Activated CD4-positive, alpha-beta T cell treated with anti-CD3 and anti-CD28 coated beads, Interleukin-2, amount 50 U/mL, for 16 hours (primary cell): ENCODE results near the gene ATP2B2.
A peak's percentile ranks its signal among the peaks of the same experiment; 100 is the strongest.

Experiments used
- DNase-seq: peaks from one replicate; pipeline ENCODE4 v3.0.0-alpha.2; 2020

Gene ATP2B2

DNA sequence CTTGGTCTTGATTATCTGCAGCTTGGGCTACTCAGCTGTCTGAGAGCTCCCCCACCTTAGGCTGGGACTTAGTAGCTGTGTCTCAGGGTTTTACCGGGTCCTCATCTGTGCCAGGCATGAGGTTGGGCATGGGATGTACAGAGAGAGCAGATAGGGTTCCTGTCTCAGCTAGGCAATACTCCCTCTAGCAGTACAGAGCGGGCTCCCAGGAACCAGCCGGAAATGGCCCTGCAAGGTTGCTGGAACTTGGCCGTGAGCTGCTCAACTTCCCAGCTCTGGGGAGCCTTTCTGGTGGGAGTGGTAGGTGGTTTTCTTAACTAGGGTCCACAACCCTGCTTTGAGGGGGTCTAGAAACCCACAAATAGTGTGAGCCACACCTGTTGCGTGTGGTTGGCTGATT lies 58.3 kb downstream of the ATP2B2 start:
- no peak for DNase-seq

DNA sequence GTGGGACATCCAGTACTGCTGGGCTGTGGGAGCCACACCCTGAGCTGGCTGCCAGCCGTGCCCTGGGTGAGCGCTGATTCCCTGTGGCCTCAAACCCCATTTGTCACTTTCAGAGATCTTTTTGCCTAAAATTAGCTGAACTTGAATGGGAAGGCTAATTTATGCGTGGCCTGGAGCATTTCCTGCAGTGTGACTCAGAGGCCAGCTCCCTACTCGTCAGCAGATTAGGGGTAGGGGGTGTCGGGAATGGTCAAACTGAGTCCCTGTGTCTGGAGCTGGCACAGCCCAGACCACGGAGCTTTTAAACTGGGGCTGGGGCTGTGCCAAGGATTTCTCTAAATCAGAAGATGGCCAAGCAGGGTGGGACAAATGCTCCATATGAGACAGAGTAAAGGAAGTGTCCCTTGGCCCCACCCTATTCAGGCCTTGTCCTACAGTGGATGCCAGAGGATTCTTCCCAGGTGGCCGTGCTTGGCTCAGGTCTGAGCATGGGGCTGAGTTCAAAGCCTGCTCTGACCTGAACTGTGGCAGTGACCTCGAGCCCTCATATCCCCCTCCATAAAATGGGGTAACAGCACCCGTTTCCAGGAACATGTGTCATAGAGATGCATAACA lies 59.7 kb downstream of the ATP2B2 start:
- DNase-seq: no peak

DNA sequence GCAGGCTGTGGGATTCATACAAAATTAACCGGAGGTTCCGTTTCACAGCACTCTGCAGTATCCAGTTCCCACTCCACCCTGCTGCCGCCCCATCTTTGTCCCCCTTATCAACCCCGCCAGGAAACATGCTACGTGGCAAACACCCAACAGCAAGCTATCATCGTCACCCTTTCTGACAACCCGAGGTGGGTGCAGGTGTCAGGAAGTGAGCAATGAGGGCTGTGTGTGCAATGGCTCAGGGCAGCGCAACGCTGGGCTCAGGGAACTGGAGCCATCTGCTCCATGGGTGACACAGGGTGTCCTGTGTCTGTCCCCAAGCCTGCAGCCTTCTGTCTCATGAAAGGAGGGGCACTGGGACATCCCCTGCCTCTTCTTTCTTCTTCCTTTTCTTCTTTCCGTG lies 60.9 kb downstream of the ATP2B2 start:
- DNase-seq: no peak

DNA sequence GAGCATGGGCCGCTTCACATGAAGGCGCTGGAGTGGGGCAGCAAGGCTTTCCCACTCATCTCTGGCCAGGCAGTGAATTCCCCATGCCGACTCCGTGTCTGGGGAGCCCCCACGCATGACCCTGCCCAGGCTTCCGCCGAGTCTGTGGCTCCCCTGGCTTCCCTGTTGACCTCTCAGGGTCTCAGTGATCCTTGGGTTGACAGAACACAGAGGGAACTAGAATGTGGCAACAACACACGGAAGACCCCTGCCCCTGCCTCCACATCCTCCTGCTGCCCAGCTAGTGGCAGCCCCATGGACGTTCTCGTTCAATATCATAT lies 61.3 kb downstream of the ATP2B2 start:
- DNase-seq: no peak

DNA sequence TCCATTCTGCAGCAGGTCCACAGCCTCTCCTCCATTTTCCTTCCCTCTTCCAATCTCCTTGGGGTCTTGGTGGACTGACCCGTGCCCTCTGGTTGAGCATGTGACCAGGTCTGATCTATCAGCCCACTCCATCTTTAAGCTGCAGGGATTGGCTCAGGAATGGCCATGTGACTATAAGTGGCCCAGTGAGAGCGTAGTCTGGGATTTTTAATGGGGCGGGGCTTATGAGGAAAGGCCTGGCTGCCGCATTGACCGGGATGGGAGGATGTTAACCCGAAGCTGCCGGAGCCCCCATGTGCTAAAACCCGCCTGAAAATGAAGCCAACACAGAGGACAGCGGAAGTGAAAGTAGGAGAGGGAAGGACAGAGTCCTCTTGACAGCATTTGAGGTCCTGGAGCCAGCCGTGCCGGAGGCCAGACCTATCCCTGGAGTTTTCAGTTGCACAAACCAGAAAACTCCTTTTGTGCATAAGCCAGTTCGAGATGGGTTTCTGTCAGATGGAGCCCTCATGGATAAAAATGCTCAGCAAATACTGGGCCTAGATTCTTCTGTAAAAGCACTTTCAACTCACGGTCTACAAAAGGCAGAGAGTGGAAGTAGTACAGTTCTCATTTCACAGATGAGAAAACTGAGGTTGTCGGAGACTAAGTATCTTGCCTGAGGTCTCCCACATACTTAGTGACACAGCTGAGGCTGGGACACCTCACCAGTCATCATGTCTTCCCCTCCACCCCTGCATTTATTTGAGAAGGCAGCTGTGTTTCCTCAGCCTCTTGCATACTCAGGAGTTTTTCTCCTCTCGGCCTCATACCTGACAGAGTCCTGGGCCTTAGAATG lies 61.9 kb downstream of the ATP2B2 start:
- no peak for DNase-seq

DNA sequence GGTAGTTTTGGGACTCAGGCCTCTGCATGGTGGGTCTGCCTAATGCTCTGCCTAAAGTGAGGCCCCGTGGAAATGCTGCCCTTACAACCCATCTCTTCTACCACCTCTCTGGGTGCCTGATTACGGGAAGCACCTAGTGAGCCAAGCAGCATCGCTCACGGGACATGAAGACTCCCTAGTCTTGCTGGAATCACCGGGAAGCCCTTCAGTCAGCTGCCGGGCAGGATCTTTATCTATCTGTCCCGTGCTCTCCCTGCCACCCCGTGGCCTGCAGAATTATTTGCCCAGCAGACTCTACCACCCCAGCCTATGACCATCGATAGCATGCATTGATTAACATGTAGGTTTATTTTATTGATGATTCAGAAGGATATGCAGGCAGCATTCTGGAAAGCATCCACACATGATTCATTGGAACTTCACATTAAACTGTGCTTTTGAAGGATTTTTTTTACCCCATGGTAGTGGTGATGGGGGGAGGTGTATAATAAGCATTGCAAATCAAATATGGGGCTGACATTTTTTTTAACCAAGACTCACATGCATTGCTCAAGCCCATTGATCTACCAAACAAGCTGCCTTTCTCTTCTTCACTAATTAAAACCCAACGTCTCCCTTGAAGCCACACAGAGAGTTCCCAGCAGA lies 63.1 kb downstream of the ATP2B2 start:
- no peak for DNase-seq

DNA sequence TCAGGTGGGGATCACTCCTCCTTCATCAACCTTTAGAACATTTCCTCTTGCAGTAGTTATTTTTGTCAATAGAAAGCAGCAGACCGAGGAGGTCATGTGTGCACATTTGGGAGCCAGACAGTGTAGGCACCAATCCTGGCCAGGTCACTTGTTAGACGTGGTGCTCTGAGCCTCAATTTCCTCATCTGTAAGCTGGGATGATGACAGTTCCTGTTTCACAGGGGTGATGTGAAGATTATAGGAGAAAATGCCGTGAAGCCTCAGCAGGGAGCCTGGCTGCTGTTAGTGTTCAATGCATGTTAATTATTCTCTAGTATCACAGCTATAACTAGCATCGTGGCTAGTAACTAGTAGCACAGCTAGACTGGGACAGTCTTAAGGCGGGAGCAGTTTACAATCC lies 64.7 kb downstream of the ATP2B2 start:
- no peak for DNase-seq

DNA sequence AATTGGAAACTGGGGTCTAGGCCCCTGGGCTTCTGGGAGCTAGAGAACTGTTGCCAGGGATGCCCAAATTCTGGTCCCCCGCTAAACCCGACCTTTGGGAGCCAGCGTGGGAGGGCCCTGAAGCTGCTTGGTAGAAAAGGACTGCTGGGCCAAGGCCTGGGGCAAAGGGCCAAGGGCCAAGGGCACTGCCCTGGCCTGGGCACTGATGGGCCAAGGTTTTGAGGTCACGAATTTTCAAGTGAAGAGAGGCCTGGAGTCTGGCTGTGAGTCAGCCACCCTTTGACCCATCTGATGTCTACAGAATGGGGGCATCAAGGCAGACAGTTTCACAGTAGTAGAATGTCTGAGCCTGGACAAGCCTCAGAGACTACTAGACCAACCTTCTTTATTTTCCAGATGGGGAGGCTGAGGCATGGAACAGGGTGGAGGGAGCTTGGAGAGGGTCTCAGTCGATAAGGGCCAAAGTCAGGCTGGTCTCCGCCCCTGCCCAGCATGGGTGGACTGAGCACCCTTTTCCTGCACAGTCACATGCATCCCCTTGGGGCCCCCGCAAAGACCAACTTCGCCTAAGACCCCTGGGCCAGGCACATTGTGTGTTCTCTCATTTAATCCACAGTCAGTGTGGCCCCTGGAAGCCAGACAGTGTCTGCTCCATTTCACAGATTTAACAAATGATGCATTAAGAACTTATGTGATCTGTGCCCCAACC lies 66.3 kb downstream of the ATP2B2 start:
- DNase-seq: no peak

DNA sequence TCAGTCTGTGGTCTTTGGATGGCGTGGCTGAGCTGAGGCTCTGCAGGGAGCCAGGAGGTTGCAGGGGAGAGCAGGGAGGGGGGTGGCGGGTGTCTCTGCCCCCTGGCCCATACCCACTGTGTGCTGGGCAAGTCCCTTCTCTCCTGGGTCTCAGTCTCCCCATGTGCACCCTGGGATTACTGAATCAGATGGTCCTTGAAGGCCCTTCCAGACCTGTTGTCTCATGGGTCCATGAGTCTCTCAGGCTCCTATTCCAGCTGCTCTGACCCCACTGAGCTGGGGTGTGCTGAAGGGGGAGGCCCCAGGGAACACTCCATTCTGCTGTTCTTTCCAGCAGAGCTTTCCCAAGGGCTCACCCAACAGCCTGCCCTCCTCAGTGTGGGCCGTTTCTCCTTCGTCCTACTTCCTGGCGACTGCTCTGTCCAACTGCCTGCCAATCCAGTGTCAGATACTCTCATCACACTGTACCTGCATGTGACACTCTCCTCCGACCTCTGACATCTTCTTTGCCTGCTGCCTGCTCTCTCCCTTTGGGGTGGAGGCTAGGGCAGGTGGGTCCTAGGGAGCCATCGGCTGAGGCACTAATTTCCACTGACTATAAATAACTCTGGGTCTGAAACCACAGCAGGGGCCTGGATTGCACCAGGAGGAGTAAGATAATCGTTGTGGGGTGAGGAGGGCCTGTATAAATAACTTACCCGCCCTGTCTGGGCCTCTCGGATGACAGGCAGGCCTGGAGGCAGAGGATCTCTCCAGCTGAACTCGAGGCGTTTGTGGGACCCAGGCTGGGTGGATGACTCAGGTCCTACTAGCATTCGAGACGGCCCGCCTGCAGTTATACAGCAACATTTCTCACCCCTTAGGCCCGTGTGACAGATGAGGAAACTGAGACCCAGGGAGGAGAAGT lies 67.1 kb downstream of the ATP2B2 start:
- DNase-seq: no peak

DNA sequence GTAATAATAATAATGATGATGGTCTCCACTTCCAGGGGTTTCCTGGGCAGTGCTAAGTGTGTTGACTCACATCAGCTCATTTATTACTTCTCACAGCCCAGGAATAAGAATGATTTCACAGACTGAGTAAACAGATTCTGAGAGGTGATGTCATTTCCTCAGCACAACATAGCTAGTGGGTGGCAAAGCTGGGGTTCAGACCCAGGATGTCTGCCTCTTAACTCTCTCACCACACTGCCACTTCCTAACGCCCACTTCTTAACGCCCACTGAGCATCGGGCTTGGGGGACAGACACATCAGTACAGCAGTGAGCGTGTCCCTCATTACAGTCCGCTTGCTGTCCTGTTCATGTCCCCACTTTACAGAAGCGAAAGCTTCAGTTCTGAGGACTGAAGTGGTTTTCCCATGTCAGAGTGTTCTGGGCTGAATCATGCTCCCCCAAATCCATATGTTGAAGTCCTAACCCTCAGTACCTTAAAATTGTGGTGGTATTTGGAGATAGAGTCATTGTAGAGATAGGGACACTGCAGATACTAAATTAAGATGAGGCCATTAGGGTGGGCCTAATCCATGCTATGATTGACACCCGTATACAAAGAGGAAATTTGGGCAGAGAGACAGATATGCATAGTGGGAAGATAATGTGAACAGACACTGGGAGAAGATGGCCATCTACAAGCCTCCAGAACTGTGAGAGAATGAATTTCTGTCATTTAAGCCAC lies 68.0 kb downstream of the ATP2B2 start:
- DNase-seq: peak; percentile 84

DNA sequence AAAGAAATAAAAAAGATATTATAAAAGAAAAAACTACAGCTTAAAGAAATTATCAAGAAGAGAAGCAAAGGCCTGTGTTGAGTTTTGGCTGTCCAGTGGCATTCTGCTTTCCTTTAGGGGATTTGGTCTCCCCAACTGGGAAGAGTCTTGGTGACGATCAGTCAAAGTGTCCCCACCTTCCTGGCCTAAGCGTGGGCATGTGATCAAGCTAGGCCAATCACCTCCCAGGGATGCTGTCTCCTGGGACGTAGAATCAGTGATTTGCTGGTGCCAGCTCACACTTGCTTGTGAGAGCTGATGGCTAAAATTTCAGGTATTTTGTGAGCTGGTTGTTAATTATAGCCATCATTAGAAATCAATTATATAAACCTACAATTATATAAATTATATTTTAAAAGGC lies 69.5 kb downstream of the ATP2B2 start:
- DNase-seq: no peak

DNA sequence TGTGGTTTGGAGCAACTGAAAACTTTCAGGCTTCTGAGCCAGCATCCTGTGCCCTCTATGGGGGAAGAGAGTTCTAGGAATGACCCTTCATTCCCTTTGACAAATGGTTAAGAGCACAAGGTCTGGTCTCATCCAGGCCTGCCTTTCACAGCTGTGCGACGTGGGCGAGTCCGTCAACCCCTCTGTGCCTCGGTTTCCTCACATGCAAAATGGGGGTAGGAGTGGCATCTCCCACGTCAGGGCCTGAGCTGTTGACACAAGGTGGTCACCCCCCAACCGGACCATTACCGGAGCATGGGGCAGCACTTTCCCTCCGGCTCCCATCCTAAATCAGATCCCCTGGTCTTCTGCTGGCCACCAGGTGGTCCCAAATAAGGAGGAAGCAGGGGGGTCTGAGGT lies 70.4 kb downstream of the ATP2B2 start:
- no peak for DNase-seq

DNA sequence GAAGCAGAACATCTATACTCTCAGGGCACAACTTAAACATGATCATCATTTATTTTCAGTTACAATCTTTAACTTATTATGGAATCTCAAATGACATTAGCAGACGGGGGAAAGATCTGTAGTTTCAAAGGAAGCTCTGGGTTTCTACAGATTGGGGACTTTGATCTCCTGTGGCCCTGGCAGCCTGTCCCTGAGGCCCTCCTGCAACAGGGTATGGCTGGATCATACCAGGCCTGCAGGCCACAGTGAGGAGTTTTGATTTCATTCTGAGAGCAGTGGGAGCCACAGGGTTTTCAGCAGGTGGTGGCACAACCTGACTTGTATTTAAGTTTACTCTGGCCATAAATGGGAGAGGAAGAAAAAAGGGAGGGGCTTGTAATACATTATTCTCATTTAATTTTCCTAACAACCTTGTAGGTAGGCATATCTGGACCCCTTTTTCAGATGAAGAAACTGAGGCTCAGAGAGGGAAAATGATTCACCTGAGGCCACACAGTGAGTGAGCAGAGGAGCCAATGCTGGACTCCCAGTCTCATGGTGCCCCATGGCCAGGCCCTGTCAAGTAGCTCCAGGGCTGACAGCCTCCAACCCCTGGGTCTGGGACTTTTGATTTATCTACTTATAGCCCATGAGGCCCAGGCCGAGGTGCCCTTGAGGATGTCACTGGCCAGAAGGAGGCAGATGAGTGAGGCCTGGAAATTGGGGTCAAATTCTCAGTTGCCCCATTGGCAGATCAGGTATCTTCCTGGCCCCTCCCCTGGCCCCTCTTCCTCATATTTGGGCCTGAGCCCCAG lies 71.0 kb downstream of the ATP2B2 start:
- DNase-seq: peak; percentile 9

DNA sequence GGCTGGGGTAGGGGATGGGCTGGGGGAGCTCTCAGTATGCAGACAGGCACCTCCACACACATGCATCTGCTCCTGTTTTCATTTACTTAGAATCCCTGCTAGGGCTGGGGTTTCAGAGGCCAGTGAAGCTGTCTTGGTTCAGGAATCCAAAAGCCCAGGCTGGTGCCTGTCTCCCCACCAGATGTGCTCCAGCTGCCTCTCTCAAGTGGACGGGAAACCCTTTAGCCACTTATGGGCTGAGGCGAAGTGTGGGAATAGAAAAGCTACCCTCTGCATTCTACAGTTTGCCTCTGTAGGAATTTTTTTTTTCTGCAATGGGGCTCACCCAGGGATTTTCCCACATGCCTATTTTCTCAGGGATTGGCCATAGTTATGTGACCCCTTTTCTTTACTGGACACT lies 72.5 kb downstream of the ATP2B2 start:
- DNase-seq: no peak

DNA sequence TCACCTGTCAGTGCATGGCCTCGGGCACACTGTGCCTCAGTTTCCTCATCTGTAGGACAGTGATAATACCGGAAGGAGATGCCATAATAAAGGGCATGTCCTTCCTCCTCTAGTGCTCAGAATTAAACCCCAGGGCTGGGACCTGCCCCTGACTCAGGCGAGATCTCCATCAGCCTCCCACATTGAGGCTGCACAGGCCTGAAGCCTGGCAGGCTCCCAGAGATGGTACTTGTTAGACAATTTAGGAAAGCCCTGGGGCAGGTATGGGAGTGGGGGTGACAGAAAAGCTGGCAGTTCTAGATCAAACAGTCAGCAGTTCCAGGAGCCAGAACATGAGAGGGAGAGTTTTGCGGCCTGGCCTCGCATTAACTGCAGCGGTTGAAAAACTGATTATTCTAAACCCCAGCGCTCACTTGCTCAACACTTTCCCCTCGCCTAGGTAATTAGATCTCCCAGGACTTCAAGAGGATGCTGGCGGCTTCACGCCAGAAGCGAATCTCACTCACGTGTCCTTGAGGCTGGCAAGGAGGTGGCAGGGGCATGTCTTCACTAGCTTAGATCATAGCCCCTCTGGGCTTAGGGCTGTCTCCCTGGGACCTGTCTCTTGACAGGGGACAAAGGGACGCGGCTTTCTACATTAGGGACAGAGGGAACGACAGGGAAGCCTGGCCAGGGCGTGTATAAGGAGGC lies 73.1 kb downstream of the ATP2B2 start:
- no peak for DNase-seq

DNA sequence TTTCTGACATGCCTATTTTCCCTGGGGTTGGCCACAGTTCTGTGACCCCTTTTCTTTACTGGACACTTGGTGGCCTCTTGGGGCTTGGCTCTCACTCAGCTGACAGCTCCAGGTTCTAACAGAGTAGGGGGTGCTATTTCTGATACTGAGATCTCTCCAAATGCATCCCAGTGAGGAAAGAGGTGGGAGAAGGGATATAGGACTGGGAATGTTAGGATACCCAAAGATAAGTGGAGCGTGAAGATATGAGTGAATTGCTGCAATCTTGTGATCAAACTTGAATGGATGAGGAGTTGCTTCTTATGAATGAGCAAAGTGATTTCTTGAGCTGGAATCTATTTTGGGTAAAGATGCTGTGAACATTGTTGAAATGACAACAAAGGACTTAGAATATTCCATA lies 74.6 kb downstream of the ATP2B2 start:
- no peak for DNase-seq

DNA sequence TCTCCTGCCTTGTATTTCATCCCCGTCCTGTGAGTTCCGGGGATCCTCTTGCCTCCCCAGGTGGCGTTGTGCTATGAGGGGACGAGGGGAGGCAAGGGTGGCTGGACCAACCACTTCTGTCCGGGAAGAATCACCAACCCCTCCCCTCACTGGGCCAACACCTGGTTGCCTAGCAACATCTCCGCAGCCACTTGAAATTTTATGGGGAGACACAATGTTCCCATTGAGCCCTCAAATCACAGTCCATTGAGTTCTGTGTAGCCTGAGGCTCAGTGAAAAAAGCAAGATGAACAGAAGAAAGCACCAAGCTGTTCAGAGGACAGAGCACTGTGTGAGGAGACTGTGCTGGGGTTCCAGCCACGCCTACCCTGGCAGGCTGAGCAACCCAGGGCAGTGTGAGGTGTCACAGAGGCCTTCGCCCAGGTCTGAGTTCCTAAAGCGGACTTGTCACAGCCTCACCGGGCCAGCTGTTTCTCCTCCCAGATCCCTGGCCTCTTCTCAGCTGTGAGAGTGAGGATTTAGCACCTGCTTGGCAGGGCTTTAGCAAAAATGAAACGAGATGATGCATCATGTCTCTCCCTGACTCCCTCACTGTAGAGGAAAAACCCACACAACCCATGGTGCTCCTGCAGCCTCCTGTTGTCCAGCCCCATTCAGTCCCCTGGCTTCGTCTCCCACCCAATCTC lies 76.8 kb downstream of the ATP2B2 start:
- DNase-seq: no peak

DNA sequence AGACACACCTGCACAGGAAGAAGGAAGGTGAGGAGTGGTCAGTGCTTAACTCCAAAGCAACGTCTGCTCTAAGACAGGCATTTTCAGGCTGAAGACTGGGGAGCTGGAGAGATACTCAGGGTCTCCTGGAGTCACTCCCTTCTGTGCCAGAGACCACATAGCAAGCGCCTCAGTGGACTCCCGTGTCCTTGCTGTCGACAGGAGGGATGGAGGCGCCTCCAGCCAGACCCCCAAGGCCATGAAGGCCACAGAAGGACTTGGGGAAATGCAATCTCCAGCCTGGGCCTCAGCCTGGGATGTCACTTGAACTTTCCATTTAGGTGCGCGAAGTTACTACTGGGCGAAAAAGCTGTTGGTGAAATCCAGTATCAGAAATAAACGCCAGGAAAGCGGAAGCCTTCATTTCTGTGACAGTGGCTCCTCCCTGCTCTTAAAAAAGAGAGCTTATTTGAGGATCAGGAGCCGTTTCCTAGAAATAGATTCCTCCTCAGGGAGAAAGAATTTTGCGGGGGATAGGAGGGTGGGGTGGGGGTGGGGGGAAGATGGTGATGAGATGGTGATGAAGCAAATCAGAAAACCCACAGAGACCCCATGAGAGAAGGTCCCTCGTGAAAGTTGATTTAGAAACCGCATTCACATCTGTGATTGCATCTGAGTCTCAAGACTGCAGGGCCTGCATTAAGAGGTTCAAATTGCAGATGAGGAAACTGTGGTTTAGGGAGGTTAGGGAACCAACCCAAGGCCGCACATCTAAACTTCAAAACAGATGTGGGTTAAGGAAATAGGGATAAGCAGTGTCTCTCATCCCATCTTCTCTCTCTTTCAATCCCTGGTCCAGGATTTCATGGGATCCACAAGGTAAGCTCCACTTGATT lies 78.8 kb downstream of the ATP2B2 start:
- DNase-seq: no peak
